HFFc6 (cell line): Measurements from ENCODE around the gene OPCML. TPM values are rescaled to one million over a fixed set of nuclear protein-coding genes. Genes with fewer than 3 reads are reported as not detected.

ENCODE experiments used
- DNase-seq: peaks from one replicate; pipeline ENCODE4 v3.0.0-alpha.2; 2018
- H3K27ac Mint-ChIP-seq: 2 replicates; pipeline ENCODE4 v1.8.0; 2020; ENCODE audit warnings: mild to moderate bottlenecking, mixed read lengths
- H3K27me3 Mint-ChIP-seq: 2 replicates; pipeline ENCODE4 v1.8.0; 2021; ENCODE audit warnings: mild to moderate bottlenecking, moderate library complexity, mixed read lengths; ENCODE audit not compliant: insufficient read depth
- H3K36me3 Mint-ChIP-seq: 2 replicates; pipeline ENCODE4 v1.8.0; 2021; ENCODE audit warnings: low read depth, mixed read lengths
- H3K4me1 Mint-ChIP-seq: 2 replicates; pipeline ENCODE4 v1.8.0; 2020; ENCODE audit warnings: low read depth, mixed read lengths
- H3K4me3 Mint-ChIP-seq: 2 replicates; pipeline ENCODE4 v1.8.0; 2020; ENCODE audit warnings: mild to moderate bottlenecking, moderate library complexity, mixed read lengths
- H3K9me3 Mint-ChIP-seq: 2 replicates; pipeline ENCODE4 v1.8.0; 2020; ENCODE audit warnings: mild to moderate bottlenecking, mixed read lengths
- CTCF ChIP-seq: fragments of 200-600 bp; sonication (generic); IDR thresholded peaks from 2 replicates; pipeline ENCODE4 v1.5.0; 2021; ENCODE audit warnings: antibody characterized with exemption, mild to moderate bottlenecking
- total RNA-seq, 6 experiments: library from RNA; stranded (reverse); fragmentation: NEBNext Ultra II Directional; extraction: Animal tissue kit (Norgen Biotek cat#: 25700); gene quantifications; 2 replicates in 1 of 6; 3 replicates in 5 of 6; pipeline ENCODE4 v1.2.3, GENCODE V29; 2021

OPCML gene
- total RNA-seq, 6 experiments from 2014 or later = 0.11 to 1.7 (median 0.33) TPM

DNA sequence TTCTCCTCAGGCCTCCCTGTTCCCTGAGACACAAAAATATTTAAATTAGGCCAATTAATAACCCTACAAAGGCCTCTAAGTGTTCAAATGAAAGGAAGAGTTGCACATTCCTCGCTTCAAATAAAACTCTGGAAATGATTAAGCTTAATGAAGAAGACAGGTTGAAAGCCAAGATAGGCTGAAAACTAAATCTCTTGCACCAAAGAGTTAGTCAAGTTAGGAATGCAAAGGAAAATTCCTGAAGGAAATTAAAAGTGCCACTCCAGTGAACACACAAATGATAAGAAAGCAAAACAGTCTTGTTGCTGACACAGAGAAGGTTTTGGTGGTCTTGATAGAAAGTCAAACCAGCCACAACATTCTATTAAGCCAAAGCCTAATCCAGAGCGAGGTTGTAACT is 574.4 kb downstream of the OPCML start:
- H3K36me3 Mint-ChIP-seq = no peaks in the 10 kb centered on the region
- H3K27ac Mint-ChIP-seq = no peak overlapping the region
- peaks cover 15% of the 10 kb centered on the region for H3K4me1 Mint-ChIP-seq
- no peak for TF ChIP-seq CTCF
- no peaks in the 10 kb centered on the region; the same call in 1 of the 2 replicates for H3K9me3 Mint-ChIP-seq
- H3K27me3 Mint-ChIP-seq = peaks cover 19% of the 10 kb centered on the region
- DNase-seq = no peak
- no peak overlapping the region for H3K4me3 Mint-ChIP-seq

DNA sequence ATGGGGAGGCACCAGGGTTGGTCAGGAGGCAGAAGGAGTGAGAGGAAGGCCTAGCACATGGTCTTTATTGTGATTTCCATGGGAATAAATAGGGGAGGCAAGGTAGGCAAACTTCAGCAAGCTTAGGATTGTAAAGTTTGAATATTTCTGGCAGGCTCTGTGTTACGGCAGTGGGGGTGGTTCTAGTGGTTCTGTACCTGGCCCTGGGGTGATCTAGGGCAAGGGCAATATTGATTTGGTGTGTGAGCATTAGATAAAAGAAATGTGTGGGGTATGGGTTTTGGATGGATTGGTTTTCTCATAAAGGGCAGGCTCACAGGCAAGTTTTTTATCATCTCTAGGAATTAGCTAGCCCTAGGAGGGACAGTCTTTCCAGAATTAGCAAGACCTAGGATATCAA is 584.0 kb downstream of the OPCML start:
- H3K4me1 Mint-ChIP-seq = peaks cover 3% of the 10 kb centered on the region
- H3K27me3 Mint-ChIP-seq = peaks cover 22% of the 10 kb centered on the region
- no peak overlapping the region for H3K4me3 Mint-ChIP-seq
- no peak overlapping the region for H3K27ac Mint-ChIP-seq
- no peak for TF ChIP-seq CTCF
- no peaks in the 10 kb centered on the region for H3K9me3 Mint-ChIP-seq
- DNase-seq = no peak
- H3K36me3 Mint-ChIP-seq = no peaks in the 10 kb centered on the region

GRCh38 chr11:132944569-132944944 is 587.7 kb downstream of the OPCML start:
- no peak for DNase-seq
- Mint-ChIP-seq H3K27ac (no peak overlapping the region), H3K36me3 (no peaks in the 10 kb centered on the region), H3K4me3 (peak overlapping the region; percentile 63), H3K27me3 (peaks cover 11% of the 10 kb centered on the region), H3K4me1 (peaks cover 14% of the 10 kb centered on the region), H3K9me3 (no peaks in the 10 kb centered on the region)
- no peak for TF ChIP-seq CTCF

DNA sequence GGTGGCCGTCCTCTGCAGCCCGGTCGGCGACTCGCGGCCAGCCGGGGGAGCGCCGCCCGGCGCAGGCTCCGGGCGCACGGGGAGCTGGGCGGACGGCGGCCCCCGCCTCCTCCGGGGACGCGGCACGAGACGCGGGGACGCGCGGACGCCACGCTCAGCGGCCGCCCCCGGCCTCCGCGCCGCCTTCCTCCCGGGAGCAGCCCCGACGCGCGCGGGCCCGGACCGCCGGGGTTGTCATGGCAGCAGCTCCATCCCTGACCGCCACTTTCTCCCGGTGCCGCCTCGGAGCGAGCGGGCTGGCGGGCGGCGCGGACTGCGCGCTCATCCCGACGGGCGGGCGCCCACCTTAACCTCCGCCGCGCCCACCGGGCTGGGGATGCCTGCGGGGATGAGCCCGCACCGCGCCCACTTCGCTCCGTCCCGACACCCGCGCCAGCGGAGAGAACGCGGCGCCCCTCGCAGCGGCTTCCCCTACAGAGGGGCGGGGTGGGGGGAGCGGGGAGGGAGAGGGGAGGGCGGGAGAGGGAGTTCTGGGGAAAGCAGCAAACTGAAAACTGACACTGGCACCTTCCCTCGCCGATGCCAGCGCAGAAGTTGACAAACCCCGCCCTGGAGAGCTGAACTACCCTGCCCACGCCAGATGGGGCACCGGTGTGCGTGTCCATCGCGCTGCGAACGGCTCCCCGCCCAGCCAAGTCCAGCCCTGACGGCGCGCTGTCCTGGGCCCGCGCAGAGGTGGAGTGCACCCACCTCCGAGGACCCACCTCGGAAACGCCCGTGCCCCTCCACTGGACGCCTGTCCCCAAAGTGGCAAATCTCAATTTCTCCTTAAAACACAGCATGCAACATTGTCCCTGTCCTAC is 588.4 kb downstream of the OPCML start:
- peak overlapping the region; percentile 88 for H3K4me3 Mint-ChIP-seq
- H3K36me3 Mint-ChIP-seq = no peaks in the 10 kb centered on the region
- H3K9me3 Mint-ChIP-seq = no peaks in the 10 kb centered on the region
- H3K4me1 Mint-ChIP-seq = peaks cover 14% of the 10 kb centered on the region
- H3K27ac Mint-ChIP-seq = no peak overlapping the region
- TF ChIP-seq CTCF = no peak
- DNase-seq = no peak
- H3K27me3 Mint-ChIP-seq = peaks cover 11% of the 10 kb centered on the region

- Mint-ChIP-seq H3K4me3 (peak overlapping the region; percentile 88), H3K27ac (no peak overlapping the region; the same call in 1 of the 2 replicates), H3K4me1 (peaks cover 14% of the 10 kb centered on the region), H3K36me3 (no peaks in the 10 kb centered on the region), H3K9me3 (no peaks in the 10 kb centered on the region), H3K27me3 (peaks cover 8% of the 10 kb centered on the region)
- no peak for DNase-seq
- TF ChIP-seq CTCF = no peak
Measured at GRCh38 chr11:132943357-132943705, 589.0 kb downstream of the OPCML start.
